Limb (tissue), 2 donors: Measurements from ENCODE around the gene HOXB6.

ENCODE experiments used
- DNase-seq, 2 donors: peaks; one replicate each; pipeline ENCODE4 v3.0.0-alpha.2; 2016; ENCODE audit errors: extremely low spot score in 2 of 2

The HOXB6 gene

DNA sequence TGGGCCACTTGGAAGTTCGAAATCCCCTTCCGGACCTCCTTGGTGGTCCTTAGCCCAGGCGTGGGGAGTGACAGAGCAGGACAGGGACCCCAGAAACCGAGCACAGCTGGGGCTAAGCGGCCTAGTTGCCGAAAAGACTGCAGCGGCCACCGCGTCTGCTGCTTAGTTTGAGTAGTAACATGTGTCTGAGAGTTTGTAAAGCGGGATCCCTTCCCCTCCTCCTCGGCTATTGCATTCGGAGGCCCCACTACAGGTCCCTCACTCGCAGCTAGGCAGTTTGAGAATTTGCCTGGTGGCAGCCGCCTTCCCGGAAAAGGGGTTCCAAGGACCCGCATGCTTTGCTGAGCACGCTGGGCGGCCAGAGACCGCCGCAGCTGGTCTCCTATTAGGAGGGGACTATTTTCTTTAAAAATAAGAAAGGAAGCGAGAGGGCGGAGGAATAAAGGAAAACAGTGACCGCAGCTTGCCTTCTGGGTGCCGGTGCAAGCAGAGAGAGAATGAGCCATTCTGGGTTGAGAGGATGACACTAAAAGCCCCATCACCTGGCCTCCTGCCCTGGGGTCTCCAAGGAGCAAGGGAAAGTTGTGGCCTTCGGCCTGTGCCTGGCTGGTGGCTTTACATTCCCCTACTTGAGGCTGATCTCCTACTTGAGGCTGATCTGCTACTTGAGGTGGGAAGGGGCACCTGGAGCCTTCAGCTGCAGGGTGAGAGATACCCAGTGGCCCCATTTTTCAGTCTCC lies 10.1 kb downstream of the HOXB6 start:
- DNase-seq, result peak in 1 of 2 donors; percentile 71

DNA sequence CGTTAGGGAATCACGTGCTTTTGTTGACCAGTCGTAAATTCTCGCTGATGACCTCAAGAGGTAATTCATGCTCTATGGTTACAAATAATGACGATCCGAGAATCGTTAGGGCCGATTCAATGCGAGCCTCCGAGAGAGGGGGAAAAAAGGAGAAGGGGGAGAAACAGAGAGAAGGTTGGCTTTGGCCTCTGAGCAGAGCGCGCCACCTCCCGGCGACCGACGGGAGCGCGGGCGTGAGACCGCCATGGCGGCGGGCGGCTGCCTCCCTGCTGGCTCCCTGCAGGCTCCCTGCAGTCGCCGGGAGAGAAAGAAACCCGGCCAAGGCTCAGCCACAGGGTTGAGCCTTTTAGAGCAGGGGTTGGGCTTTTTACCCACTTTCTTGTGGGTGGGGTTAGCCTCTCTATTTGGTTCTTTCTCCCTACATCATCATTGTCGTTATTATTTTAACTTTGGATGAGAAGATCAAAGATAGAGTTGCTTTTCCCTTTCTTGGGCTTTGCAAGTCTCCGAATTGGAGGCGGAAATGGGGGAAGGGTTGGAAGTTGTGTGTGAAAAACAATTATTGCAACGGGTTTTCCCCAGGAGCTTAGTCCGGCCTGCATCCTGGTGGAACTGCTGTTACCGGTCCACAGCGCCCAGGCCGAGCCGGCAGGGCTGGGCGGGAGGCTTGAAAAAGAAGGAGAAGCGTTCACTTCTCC lies 10.8 kb downstream of the HOXB6 start:
- peak; percentile 73 to 95 for DNase-seq

DNA sequence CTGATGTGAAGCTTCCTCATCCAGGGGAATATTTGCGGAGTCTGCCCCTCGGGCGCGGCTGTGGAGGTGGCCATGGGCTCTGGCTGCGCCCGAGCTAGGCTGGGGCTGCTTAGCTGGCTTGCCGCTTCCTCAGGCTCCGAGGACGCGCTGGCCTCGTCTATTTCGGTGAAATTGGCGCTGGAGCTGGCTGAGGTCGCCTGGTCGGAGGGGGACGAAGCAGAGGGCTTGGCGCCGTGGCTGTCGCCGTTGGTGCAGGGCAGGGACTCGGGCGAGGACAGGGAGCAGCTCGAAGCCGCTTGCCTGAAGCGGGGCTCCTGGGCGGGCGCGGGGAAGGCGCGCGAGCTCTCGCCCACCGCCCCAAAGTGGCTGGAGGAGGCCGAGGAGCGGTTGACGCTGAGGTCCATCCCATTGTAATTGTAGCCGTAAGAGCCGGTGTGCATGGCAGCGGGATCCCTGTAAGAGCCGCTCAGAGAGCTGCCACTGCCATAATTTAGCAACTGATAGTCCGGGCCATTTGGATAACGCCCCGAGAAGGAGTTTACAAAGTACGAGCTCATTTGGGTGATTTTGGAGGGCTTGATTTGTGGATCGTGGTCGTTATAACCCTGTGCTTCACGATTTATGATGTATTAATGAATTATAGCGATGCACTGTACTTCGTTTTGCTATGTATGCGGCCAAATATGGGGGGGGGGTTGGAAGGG lies 11.5 kb downstream of the HOXB6 start, which contains the start of gene HOXB5:
HOXB5 (minus strand) TSS at position 654 of the 704 bp plus-strand sequence; CDS start at position 557, 97 bp downstream.
- DNase-seq, result peak in 1 of 2 donors; percentile 72

DNA sequence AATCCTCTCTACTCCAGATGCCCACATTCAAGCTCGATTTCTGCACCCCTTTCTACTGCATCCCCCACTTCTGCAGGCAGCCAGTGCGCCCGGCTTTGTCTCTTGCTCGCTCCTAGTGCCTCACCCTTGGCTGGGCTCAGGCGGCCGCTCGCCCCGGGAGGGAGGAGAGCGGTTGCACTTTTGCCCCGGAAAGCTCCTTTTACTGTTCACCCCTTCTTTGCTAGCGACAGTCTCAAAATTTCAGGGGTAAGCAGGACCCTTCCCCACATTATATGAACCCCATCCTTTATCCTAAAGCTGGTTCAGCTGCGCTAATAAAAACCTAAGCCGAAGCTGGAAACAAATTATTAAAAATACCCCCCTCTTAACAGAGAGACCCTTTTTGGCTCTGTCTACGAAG lies 12.2 kb downstream of the HOXB6 start:
- peak in 1 of 2 donors; percentile 62 for DNase-seq

GRCh38 chr17:48592057-48592514 lies 12.7 kb downstream of the HOXB6 start:
- DNase-seq, result peak in 1 of 2 donors; percentile 57

DNA sequence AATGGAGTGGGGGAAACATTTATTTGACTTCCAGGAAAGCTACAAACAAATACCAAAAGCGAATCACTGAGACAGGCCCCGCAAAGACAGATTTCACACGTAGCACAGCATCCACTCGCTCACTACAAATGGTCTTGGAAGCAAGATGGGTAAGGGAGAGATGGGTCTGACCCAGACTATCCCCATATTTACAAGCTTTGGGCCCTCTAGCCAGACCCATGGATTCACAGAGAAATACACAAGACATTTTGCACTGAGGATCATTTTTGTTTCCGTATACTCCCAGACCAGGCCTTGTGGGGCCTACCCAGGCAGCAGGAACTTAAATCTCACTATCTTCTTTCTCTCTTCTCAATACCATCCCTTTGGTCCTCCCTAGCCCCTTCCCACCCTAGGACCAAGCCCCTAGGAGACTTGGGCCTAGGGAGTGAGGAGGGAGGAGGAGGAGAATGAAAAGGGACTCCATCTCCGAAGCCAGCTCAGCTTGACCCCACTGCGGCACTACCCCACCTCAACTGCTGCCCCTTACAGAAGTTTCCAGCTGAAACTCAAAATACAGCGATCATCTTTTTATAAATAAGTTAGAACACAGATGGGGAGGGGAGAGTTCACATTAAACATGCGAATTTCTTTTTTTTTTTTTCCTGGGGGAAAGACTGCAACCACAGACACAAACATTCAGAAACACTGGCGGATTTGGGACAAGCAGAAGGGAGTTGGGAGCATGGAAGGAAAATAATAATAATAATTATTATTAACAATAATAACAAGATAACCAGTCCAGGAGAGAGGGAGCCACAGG lies 13.3 kb downstream of the HOXB6 start:
- DNase-seq, result no peak

GRCh38 chr17:48590607-48591161 lies 14.1 kb downstream of the HOXB6 start:
- DNase-seq, result no peak

- DNase-seq, result peak in 1 of 2 donors; percentile 67
Measured at GRCh38 chr17:48589831-48590606, 14.8 kb downstream of the HOXB6 start, which contains the start of gene HOXB3. HOXB3 (minus strand) TSS chr17:48590241; CDS start chr17:48552474, 37,767 bp downstream.

GRCh38 chr17:48589060-48589830 lies 15.5 kb downstream of the HOXB6 start:
- DNase-seq, result no peak

DNA sequence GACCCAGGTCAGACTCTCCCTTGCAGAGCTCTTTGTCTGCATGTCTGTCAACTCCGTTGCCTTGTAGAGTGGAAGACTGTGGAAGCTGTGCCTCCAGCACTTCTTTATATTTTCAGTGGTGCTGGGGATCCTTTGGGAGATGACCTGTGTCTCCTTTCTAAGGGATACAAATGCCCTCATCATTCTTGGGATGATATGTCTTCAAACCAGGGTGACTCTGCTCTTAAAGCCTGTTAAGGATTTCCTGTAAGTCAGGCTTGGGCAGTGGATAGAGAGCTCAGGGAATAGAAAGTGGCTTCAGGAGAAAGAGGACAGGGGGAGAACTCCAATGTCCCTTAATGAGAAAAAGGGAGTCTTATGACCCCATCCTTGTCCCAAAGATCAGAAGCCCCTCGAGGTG lies 16.3 kb downstream of the HOXB6 start:
- no peak for DNase-seq

DNA sequence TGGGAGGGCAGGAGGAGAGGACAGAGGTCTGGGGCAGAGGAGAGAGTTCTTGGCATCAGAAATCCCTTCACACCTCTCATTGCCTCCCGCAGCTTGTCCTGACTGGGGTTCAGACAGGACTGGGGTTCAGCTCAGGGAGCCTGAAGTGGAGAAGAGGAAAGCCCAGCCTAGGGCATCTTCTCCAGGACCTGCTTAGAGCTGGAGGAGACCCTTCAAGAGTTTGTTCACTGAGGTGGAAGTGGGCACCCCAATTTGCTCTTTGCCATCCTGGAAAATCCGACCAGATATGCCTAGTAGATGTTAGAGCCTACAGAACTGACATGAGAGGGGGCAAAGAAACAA lies 16.7 kb downstream of the HOXB6 start:
- DNase-seq, result no peak

- DNase-seq, result no peak
Measured at GRCh38 chr17:48587276-48588073, 17.3 kb downstream of the HOXB6 start.

GRCh38 chr17:48586355-48587258 lies 18.2 kb downstream of the HOXB6 start:
- DNase-seq, result peak in 1 of 2 donors; percentile 66

DNA sequence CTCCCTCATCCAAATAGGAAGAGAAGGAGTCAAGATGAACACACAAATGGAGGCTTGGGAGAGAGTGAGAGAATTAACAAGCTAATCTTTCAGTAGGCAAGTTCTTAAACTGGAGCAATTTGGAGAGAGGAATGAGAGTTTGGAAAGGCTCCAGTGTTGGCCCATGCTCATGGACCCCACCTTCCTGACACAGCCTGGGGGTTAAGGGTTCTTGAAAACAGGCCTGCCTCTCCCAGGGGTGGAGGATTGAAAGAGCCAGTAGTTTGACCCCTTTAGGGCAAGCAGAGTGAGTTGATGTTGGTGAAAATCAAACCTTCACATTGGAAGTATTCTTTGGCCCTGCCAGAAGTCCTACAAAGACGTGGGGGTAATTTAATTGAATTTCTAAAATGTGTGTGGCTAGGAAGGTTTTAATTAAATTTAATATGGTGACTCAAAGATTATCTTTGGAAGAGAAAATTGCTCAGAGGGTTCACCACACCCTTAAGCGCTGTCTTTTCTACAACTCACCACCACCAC lies 20.5 kb downstream of the HOXB6 start:
- DNase-seq, result no peak

- no peak for DNase-seq
Measured at GRCh38 chr17:48583708-48584222, 21.0 kb downstream of the HOXB6 start.

GRCh38 chr17:48582750-48583069 lies 22.1 kb downstream of the HOXB6 start:
- DNase-seq, result peak in 1 of 2 donors; percentile 48
